Renal cortex interstitium (tissue), 11 donors: ENCODE data around the gene SYNGR4. TPM values are rescaled to one million over a fixed set of nuclear protein-coding genes. Genes with fewer than 3 reads are reported as not detected.
"Not testable (repeated sequence)": the region's sequence is repeated elsewhere in the genome, so short reads cannot be mapped to it uniquely, and the experiment has no call there.

Experiments
- DNase-seq, 11 donors: peaks; one replicate each; pipeline ENCODE4 v3.0.0-alpha.2; 2013; ENCODE audit warnings: low read depth in 9 of 11, low spot score in 4 of 11; ENCODE audit errors: extremely low read depth in 1 of 11
- polyA plus RNA-seq, 3 donors: library from polyadenylated mRNA; unstranded; fragments of 120-200 nt; gene quantifications; one replicate each; pipeline ENCODE4 v1.2.1, GENCODE V29; 2013; ENCODE audit not compliant: insufficient read length in 3 of 3

SYNGR4 gene
- polyA plus RNA-seq, 3 donors = 0.37 to 0.70 (median 0.41) TPM

GRCh38 chr19:48391100-48392005 lies 27.2 kb downstream of the SYNGR4 start, which contains the start of gene KDELR1:
TSS of gene KDELR1 (minus strand) at chr19:48391551. CDS start at chr19:48391358, 193 bp downstream.
- peak in 7 of 11 donors; percentile 62 to 75 (median 69) for DNase-seq

GRCh38 chr19:48392006-48392344 lies 27.8 kb downstream of the SYNGR4 start:
- DNase-seq = not testable (repeated sequence)

GRCh38 chr19:48392860-48393558 lies 28.8 kb downstream of the SYNGR4 start:
- DNase-seq = no peak

- no peak for DNase-seq
These were observed 29.6 kb downstream of the SYNGR4 start, which contains the start of gene GRIN2D for GRCh38 chr19:48393559-48394330. TSS of gene GRIN2D (plus strand) at chr19:48393668. CDS start at chr19:48398393, 4,725 bp downstream.

GRCh38 chr19:48394331-48395169 lies 30.4 kb downstream of the SYNGR4 start:
- no peak for DNase-seq

GRCh38 chr19:48395170-48395455 lies 30.9 kb downstream of the SYNGR4 start:
- no peak for DNase-seq

GRCh38 chr19:48395499-48395898 lies 31.3 kb downstream of the SYNGR4 start:
- DNase-seq = no peak

GRCh38 chr19:48396016-48396823 lies 32.1 kb downstream of the SYNGR4 start:
- DNase-seq = no peak

GRCh38 chr19:48396824-48397176 lies 32.6 kb downstream of the SYNGR4 start:
- no peak for DNase-seq

GRCh38 chr19:48397263-48398101 lies 33.3 kb downstream of the SYNGR4 start:
- DNase-seq = no peak

GRCh38 chr19:48398102-48398374 lies 33.9 kb downstream of the SYNGR4 start:
- no peak for DNase-seq

- DNase-seq = peak in 2 of 11 donors; percentile 58 to 64
These were observed 34.4 kb downstream of the SYNGR4 start for GRCh38 chr19:48398375-48399235.

GRCh38 chr19:48400018-48400742 lies 36.0 kb downstream of the SYNGR4 start:
- no peak for DNase-seq

- no peak for DNase-seq
These were observed 37.1 kb downstream of the SYNGR4 start for GRCh38 chr19:48401287-48401686.

GRCh38 chr19:48403606-48404005 lies 39.4 kb downstream of the SYNGR4 start:
- DNase-seq = no peak
